ENCODE results near the gene TMEM223.
"Not testable (repeated sequence)": the region's sequence is repeated elsewhere in the genome, so short reads cannot be mapped to it uniquely, and the experiment has no call there.

The TMEM223 gene, protein sequence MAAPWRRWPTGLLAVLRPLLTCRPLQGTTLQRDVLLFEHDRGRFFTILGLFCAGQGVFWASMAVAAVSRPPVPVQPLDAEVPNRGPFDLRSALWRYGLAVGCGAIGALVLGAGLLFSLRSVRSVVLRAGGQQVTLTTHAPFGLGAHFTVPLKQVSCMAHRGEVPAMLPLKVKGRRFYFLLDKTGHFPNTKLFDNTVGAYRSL

DNA sequence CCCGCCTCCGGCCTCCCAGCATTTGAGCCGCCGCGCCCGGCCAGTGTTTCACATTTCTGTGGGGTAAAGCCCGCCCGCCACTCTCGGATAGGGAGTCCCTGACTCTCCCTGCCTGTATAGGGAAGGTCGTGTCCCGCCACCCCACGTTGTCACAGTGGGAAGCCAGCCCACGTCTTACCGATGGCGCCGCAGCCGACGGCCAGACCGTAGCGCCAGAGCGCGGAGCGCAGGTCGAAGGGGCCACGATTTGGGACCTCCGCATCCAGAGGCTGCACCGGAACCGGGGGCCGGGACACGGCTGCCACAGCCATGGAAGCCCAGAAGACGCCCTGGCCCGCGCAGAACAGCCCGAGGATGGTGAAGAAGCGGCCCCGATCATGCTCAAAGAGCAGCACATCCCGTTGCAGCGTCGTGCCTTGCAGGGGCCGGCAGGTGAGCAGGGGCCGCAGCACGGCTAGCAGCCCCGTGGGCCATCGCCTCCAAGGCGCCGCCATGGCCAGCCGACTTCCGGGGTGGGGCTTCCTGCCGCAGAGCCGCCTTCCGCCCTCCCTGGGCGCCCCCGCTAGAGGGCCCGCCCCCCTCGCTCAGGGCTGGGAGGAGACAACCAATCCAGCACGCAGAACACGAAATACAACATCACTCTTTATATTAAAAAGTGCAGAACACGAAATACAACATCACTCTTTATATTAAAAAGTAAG, at the start of gene TMEM223:
Gene TMEM223, minus strand, starts transcription at position 506 of the 701 bp plus-strand sequence. Its CDS starts 12 bp downstream, at position 494.
- DNase-seq: peak; percentile 81 to 89 (median 85)

DNA sequence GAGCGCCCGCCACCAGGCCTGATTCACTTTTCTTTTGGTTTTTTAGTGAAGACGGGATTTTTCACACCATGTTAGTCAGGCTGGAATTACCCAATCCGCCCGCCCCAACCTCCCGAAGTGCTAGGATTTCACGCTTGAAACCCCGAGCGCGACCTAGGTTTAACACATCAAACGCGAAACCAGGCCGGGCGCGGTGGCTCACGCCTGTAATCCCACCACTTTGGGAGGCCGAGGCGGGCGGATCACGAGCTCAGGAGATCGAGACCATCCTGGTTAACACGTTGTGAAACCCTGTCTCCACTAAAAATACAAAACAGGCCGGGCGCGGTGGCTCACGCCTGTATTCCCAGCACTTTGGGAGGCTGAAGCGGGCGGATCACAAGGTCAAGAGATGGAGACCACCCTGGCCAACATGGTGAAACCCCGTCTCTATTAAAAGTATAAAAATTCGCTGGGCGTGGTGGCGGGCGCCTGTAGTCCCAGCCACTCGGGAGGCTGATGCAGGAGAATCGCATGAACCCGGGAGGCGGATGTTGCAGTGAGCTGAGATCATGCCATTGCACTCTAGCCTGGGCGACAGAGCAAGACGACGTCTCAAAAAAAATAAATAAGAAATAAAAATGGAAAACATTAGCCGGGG, 49.0 kb upstream of the TMEM223 start:
- peak; percentile 42 to 86 (median 53) for DNase-seq

DNA sequence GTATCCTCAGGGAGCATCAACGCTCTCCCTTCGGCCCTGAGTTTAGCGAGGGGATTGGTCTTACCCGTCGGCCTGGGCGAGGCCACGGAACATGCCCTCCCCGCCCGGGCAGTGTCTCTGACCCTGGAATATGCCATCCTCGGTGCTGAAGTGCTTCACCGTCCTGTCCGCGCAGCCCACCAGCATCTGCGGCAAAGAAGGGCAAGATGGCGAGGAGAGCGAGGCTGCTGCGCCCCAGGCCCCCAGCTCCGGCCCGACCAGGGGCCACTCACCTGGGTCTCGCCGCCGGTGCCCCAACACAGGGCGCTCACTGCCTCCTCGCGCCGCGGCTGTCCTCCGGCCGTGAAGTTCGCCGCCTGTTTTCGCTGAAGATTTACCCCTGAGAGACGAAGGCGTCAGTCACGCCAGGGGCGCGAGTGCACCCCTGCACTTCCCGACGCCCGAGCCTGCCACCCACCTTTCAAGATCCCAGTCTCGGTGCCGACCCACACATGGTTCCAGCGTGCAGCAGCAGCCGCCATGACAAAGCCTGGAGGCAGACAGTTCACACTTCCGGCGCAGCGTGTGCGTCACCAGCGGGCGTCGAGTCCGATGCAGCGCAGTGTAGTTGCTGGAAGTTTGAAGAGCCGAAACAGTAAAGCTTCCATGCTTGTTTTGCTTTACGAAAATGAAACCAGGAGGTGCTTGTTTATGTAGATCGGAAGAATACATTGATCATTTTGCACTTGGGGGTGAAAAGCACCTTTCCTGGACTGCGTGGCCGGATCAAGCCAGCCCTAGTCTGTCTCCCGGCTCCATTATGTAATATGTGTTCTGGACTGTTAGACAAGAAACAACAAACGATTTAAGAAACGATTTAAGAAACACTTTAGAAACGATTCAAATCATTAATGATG, 47.5 kb upstream of the TMEM223 start, which contains the start of gene WDR74:
Gene WDR74, minus strand, starts transcription at position 541 of the 896 bp plus-strand sequence. Its CDS starts 20 bp downstream, at position 521.
- DNase-seq: peak; percentile 90 to 95 (median 92)

DNA sequence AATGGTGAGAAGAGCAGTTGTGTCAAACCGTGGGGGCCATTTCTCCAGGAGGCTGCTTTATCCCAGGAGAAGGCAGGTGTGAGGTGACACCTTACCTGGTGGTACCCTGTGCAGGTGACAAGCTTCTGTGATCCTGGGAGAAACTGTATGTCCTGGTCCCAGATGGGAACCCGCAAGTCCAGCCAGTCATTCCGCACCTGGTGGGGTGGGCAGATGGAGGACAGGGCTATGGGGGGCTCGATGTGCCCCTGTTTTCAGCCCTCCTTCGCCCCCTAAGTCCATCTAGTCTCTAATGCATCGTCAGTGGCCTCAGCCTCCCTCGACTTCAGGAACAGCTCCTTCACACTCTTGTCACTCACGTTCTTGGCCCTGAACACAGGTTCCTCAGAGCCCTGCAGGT, 43.5 kb upstream of the TMEM223 start:
- no peak for DNase-seq

DNA sequence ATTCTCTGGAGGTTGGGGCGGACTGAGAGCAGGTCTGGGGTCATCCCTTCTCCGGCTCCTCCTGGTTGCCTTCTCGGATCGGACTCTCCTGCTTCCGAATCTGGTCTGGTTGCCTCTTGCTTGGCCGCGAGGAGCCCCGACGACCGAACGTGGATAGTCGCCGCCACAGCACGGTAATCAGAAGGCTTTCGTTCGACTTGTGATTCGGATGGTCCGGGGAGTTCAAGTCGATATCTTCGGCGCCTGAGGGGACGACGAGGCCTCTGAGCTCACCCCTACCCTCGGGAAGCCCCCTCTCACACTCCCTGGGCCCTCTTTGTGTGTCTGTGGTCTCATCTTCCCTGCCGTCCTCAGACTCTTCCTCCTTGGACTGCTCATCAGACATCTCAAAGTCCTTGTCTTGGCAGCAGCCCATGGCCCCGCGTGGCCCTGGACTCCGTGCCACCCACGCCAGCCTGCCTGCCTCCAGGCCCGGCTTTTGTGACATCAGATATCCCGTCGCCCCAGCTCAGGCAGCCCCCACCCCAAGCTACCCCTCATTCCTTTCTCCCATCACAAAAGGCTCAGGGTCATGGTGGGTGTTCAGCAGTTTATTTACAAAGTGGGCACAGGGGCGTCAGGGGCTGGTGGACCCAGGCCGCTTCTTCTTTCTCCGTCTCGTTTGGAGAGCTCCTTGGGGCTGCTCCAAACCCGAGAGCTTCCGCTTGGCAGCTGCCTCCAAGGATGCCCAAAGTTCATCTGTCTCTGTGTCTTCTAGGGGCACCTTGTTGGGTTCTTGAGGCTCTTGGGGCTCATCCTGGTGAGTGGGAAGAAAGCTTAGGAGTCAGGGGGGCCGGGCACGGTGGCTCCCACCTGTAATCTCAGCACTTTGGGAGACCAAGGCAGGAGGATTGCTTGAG, 40.8 kb upstream of the TMEM223 start, which contains the start of gene TEX54:
Gene TEX54, minus strand, starts transcription at position 506 of the 899 bp plus-strand sequence.
- DNase-seq: peak in 1 of 3 experiments; percentile 50

DNA sequence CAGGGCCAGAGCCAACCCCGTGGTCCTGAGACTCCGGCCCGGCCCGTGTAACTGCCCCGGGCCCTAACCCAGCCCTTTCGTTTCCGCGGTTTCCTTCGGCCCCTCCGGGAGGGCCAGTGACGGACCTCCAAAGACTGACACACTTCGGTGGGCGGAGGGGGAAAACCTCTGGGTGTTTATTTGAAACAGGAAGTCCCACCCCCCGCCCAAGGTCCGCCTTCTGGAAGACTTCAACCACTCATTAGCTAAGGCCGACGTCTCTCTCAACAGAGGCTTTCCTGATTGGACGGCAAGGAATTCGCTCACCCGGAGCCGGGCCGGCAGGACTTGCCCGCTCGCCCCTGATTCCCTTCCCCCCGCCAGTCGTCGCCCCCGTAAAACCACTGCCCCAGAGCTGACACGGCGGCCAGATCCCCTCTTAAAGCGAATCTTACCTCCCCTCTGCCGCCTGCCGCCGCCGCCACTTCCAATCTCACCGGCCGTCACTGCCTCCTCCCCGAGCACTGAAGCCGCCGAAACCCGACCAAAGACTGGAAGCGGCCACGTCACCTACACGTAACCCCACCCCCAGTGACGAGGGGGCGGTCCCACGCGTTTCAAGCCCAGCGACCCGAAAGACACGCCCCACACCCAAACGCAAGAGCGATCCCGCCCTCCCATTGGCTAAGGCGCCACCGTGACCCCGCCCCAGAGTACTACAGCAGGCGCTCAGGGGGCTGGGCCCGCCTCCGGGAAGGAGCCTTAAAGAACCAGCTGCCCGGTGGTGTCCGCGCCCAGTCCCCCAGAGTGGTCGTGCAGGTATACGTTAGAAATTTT, 39.9 kb upstream of the TMEM223 start, which contains the start of gene STX5:
Gene STX5, minus strand, starts transcription at position 532 of the 816 bp plus-strand sequence. CDS start 808 bp downstream, outside the sequence.
- peak; percentile 98 to 99 (median 99) for DNase-seq

DNA sequence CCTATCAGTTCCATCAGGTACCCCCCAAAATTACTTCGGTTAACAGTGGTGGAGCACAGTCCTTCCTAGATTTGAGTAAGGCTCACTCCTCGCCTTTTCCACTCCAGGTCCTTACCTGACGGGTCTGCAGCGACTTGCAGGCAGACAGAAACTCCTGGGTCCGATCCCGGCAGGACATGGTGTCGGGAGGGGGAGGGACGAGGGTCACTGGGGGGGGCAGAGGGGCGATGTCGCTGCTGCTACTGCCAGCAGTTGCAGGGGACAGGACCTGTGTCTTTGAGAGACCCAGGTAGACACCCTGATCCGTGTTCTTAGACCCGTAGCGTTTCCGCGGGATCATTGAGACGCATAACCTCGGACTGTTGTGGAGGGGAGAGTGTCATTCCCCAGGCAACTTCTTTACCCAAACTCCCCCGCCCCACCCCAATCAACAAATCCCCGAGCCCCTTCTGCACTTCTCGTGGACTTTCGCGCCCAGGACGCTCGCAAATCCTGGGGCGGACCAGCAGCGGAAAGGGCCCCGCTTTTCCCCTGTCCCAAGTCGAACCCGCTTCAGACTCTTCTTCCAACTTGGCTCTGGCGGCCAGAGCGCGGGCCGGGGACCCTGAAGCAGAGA, 39.2 kb upstream of the TMEM223 start:
- DNase-seq: no peak

DNA sequence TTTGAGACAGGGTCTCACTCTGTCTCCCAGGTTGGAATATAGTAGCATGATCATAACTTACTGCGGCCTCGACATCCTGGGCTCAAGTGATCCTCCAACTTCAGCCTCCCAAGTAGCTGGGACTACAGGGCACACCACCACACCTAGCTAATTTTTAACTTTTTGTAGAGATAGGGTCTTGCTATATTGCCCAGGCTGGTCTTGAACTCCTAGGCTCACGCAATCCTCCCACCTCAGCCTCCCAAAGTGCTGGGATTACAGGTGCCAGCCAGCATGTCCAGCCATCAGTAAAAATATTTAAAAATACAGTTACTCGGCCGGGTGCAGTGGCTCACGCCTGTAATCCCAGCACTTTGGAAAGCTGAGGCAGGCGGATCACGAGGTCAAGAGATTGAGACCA, 36.3 kb upstream of the TMEM223 start:
- not testable (repeated sequence) for DNase-seq

DNA sequence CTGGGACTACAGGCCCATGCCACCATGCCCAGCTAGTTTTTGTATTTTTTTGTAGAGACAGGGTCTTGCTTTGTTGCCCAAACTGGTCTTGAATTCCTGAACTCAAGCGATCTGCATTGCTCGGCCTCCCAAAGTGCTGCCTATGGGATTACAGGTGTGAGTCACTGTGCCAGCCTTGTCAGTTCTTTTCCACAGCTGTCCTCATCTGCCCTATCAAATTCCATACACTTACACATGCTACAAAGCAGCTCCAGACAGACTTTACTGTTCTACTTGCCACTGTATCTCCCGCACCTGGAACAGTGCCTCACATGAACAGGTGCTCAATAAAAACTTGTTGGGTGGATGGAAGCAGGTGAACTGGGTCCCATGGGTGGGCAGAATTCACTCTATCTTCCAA, 31.9 kb upstream of the TMEM223 start:
- no peak for DNase-seq

DNA sequence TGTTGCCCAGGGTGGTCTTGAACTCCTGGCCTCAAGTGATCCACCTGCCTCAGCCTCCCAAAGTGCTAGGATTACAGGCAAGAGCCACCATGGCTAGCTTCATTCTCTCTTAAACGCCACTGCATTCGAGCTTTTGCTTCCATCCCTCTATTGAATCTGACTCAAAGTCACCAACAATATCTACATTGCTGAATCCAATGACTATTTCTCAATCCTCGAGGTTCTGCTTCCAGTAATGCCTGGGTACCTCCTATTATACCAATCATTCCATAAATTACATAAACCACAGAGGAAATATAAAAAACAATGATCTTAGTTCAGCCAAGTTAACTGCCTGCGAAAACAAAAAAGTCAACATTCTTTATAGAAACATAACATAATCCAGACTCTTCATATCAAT, 25.3 kb upstream of the TMEM223 start:
- no peak for DNase-seq

DNA sequence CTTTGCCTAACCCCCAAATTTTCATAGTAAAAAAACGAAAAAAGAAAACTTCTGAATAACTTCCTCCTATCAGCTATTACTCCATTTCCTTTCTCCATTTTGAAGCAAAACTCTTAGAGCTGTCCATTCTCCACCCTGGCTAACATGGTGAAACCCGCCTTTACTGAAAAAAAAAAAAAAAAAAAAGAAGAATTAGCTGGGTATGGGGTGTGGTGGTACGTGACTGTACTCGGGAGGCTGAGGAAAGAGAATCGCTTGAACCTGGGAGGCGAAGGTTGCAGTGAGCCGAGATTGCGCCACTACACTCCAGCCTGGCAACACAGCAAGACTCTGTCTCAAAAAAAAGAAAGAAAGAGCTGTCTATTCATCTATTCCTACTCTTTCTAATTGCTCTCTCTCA, 24.8 kb upstream of the TMEM223 start:
- no peak for DNase-seq

DNA sequence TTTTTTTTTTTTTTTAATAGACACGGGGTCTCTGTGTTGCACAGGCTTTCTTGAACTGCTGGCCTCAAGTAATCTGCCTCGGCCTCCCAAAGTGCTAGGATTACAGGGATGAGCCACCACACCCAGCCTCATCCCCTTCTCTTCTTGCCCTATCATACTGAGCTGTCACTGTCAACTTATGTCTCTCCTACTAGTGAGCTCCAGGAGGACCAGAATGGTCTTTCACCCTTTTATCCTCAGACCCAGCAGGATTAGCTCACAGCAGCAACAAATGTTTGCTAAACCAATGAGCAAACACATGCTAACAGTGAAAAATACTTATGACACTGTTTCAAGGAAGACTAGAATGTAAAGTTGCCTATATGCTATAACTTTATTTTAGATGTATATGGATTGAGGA, 19.9 kb upstream of the TMEM223 start:
- DNase-seq: no peak

DNA sequence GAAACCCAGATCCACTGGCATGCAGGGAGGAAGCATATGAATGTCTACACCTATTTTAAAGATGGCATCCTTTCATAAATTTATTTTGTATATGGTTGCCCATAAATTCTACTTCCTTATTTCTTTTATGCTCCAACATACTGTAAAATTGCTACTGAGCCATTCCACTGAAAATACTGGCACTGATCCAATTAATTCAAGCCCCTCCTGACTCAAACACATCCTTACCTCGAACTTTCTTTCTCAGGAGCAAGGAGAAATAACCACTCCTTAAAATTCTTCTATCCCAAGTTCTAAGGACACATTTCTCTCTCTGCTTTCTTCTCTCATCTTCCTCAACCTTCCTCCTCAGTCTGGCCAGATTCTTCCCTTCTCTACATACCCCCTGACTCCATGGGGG, 18.9 kb upstream of the TMEM223 start:
- DNase-seq: no peak

DNA sequence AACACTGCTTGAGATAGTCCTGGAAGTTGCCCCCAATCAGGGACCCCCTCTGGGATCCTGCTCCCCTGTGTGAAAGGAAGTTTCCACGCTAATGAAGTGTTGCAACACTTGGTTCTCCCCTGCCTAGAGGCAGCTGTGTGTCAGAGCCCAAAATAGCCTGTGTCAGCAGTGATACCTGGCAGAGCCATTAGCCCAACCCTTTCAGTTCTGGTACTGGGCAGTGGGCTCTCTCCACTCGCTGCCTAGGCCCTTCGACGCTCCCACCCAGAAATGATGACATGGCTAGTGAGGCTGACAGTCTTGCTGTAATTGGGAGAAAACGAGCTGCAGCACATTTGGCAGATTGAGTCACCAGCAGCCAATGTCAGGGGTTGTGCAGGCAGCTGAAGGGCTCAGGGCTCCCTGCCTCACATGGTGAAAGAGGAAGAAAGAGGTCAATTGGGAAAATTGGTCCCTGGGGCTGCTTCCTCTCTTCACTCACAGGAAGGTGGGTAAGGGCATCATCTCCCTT, 14.9 kb upstream of the TMEM223 start:
- no peak for DNase-seq

DNA sequence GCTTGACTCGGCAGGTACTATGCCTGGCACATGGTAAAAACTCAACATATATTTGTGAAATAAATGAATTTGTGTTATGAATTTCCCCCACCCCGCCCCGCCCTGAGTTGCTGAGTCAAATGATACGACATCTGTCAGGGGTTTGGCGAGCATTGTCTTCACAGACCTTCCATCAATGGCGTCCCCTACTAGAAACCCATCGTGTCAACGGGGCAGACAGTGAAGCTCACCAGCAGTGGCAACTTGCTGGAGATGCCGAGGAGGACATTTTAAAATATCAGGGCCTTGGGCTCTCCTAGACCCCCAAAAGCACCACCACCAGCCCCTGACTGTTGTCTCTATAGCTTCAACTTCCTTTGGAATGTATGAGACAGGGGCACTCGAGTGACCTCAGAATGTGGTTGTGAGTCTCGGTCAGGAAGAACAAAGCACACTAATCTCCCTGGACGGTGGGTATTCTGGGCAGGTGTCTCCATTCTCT, 14.2 kb upstream of the TMEM223 start:
- no peak for DNase-seq

DNA sequence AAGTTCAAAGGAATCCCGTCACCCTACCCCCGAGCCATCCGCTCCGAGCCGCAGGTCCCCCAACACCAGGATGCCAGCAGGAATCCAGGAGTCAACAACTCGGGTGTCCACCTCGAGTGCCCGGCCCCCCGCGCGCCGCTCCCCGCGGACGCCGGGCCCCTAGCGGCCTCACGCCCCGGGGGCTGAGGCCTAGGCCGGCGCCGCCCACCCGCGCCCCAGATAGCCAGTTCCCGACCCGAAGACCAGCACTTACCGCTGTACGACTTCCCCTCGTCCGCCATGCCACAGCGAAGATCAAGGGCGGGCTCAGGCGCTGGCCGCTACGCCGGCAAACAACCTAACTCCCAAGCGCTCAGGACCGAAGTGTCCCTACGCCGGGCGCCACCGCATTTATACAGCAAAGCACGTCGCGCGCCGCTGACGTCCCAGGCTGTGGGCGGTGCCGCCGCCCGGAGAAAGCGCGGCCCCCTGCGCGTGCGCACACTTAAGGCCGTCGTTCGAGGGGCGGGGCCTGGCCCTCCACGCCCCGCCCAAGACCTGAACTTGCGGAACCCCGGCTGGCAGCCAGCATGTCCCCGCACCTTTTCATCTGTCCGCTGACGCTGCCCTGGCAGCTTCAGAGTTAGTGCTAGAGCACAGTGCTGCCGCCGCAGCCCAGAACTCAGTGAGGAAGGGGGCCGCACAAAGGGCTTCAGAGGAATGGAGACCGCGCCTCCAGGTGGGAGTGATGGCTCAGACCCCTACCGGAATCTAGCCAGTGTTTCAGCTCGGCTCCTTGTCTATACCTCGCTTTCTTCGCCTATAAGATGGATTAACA, 13.5 kb upstream of the TMEM223 start, which contains the start of gene NXF1:
Gene NXF1, minus strand, starts transcription at position 365 of the 817 bp plus-strand sequence. Its CDS starts 84 bp downstream, at position 281.
- DNase-seq: peak; percentile 98 to 99 (median 98)

DNA sequence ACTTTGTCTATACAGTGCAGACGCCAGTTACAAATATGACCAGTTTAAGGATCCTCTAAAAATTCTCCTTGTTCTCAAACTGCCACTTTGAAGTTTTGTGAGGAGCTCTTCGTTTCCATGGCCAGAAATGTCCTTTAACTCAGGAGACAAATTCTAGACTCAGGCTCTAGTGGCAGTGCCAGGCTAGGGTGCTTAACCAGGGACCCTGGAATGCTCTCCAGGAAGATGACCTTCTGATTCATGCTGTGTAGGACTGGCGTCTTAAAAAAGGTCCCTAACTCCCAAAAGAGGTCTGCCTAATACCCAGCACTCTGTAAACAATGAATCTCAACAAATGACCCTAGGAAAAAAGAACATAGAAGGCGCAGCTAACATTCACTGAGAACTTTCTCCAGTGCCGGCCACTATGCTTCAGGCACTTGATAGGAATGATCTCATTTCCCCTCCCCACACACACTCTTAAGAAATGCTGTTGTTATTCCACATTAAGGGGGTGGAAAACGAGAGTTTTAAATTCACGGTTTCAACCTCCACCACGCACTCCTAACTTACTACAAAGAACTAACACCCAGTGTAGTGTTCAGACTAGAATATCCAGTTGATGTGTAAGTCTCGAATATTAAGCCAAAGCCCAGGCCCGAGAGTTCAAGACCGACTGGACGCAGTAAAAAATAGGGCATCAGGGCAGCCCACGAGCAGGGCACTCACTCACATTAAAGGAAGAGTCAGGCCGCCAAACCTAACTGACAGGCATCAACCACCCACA, 12.7 kb upstream of the TMEM223 start:
- peak in 1 of 3 experiments; percentile 80 for DNase-seq

DNA sequence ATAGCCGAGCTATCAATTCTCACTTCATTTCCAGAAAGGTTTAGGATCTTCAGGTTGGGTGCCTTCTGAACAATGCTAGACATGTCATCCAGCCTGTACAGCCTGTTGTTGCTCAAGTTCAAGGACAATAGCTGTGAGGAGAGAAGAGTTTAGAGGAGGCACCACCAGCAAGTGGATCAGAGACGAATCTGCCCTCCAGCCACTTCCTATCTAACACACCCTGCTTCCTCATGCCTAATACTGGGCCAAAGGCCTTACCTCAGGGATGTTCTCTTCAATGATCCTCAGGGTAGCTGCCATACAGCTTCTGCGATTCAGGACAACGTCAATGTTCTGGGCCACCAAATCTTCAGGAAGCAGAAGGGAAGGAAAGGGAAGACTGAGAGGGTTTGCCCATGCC, 9.3 kb upstream of the TMEM223 start:
- no peak for DNase-seq

All from NCI-H1417 (cell line).